Vagina (tissue), 2 donors: ENCODE results near the gene AATK.

Experiments
- CTCF ChIP-seq, 3 experiments: fragments of 450-650 bp in 2 of 3; fragments of 200-600 bp in 1 of 3; sonication (generic) in 1 of 3; IDR thresholded peaks; one replicate each; pipeline ENCODE4 v1.5.1; 2017 to 2019; ENCODE audit warnings: antibody characterized with exemption in 3 of 3, mild to moderate bottlenecking in 2 of 3, moderate library complexity in 2 of 3
- POLR2A ChIP-seq, 2 donors: fragments of 450-650 bp; IDR thresholded peaks; one replicate each; pipeline ENCODE4 v1.6.1; 2017; ENCODE audit warnings: antibody characterized with exemption in 2 of 2, mild to moderate bottlenecking in 2 of 2, moderate library complexity in 2 of 2
- POLR2AphosphoS5 ChIP-seq, 2 donors: sonication (generic); formaldehyde crosslinking; IDR thresholded peaks; one replicate each; pipeline ENCODE4 v1.9.0; 2017; ENCODE audit warnings: antibody characterized with exemption in 2 of 2, mild to moderate bottlenecking in 2 of 2, low read depth in 1 of 2; ENCODE audit not compliant: insufficient read depth in 1 of 2

GRCh38 chr17:81163703-81164370 lies 2.2 kb downstream of the AATK start:
- TF ChIP-seq POLR2AphosphoS5 (IDR thresholded peaks at IDR 0.05; ENCODE audit: insufficient read depth in 1 of 2, low read depth in 1 of 2) (no peak), CTCF (IDR thresholded peaks at IDR 0.05) (no peak), POLR2A (IDR thresholded peaks at IDR 0.05) (no peak)
